HFF-Myc (cell line): Measurements from ENCODE around the gene C1QTNF5.

ENCODE experiments used
- DNase-seq: peaks from one replicate; pipeline ENCODE4 v3.0.0-alpha.2; 2011; ENCODE audit warnings: low read depth; ENCODE audit errors: extremely low read depth
- H3K4me3 ChIP-seq: replicated peaks from 2 replicates; pipeline ENCODE4 v1.5.1; 2011; ENCODE audit warnings: low read depth, mild to moderate bottlenecking, control low read depth, low read length
- CTCF ChIP-seq: IDR thresholded peaks from 2 replicates; pipeline ENCODE4 v1.5.1; 2012; ENCODE audit warnings: mild to moderate bottlenecking, low read depth, low read length, control low read depth; ENCODE audit errors: missing control alignments

The C1QTNF5 gene

DNA sequence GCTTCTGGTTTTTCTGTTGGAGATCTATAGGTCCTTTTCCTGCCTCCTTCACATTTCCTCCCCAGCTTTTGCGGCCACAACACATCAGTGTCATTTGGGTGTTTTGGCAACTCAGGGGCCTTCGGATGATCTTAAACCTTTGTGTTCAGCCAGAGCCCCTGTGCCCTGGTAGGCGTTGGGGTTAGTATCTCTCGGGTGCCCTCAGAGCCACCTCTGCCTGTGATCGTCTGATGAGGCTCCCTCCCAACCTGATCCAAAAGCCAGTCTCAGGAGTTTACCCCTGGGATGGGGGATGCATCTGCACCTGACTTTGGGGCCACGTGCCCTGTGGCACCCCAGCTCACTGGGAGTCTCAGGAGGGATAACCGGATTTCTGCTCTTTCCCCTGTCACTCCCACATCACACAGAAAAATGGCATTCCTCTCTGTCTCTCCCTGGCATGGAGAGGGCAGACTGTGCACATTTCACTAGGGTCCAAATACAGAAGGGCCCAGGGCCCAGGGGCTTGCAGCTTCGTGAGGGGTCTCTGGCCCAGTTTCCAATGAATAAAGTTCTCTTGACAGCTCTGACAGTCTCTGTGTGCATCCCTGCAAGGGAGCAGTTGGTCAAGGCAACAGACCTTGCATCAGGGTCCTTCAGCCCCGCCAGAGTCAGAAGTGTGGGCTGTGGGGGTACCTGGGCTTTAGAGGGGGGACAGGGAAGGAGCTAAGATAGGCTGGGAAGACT, 3.8 kb downstream of the C1QTNF5 start:
- TF ChIP-seq CTCF, result no peak
- no peak for DNase-seq
- H3K4me3 ChIP-seq, result peak overlapping the region; percentile 38

DNA sequence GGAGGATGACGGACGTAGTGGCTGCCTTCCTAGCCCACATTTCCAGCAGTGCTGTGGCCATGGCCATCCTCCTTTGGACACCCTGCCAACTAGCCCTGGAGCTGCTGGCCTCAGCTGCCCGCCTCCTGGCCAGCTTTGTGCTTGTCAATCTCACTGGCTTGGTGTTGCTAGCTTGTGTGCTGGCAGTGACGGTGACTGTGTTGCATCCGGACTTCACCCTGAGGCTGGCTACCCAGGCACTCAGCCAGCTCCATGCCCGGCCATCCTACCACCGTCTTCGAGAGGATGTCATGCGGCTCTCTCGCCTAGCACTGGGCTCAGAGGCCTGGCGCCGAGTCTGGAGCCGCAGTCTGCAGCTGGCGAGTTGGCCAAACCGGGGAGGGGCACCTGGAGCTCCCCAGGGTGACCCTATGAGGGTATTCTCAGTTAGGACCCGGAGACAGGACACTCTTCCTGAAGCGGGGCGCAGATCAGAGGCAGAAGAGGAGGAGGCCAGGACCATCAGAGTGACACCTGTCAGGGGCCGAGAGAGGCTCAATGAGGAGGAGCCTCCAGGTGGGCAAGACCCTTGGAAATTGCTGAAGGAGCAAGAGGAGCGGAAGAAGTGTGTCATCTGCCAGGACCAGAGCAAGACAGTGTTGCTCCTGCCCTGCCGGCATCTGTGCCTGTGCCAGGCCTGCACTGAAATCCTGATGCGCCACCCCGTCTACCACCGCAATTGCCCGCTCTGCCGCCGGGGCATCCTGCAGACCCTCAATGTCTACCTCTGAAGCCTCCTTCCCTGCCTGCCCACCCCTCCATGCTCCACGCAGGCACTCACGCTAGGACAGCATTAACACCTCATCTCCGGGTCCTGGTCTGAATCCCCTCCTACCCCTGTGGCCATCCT, 4.8 kb downstream of the C1QTNF5 start:
- H3K4me3 ChIP-seq, result peak overlapping the region; percentile 77
- TF ChIP-seq CTCF, result no peak
- DNase-seq, result no peak

- H3K4me3 ChIP-seq, result peak overlapping the region; percentile 77
- no peak for TF ChIP-seq CTCF
- no peak for DNase-seq
Measured at GRCh38 chr11:119335091-119335654, 5.5 kb downstream of the C1QTNF5 start.

DNA sequence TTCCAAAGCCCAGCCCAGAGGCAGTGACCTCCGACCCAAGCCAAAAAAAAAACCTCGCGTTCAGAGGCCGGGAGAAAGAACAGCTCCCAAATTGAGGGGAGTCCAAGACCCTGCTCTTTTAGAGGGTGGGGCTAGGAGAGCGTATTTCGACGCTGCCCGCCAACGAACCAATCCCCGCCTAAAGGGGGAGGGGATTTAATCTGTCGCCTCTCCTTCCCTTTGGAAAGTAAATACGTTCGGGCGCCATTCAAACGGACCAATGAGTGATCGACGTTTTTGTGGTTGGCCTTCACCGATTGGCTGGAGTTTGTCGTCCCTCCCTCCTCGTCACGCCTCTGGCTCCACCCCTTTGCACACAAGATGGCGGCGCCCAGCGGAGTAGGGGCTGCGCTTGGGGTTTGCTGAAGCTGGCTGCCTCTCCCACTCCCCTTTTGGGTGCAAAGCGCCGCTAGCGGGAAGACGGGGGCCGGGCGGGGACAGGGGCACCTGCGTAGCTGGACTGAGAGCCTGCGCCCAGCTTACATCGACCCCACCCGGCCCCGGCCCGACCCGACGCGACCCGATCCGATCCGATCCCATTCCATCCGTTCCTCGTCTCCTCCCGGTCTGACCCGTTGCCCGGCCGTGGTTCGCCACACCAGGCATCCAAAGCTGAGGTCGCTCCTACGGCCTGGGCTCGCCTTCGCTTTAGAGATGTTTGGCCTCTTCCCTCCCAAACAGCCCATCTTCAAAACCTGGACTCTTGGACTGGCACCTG, 6.3 kb downstream of the C1QTNF5 start, which contains the start of gene RNF26:
Gene RNF26 (plus strand): TSS at position 354 of the 757 bp plus-strand sequence. CDS start 596 bp downstream, outside the sequence.
- DNase-seq, result peak; percentile 97
- no peak for TF ChIP-seq CTCF
- H3K4me3 ChIP-seq, result peak within 1 kb of the TSS; percentile 77

DNA sequence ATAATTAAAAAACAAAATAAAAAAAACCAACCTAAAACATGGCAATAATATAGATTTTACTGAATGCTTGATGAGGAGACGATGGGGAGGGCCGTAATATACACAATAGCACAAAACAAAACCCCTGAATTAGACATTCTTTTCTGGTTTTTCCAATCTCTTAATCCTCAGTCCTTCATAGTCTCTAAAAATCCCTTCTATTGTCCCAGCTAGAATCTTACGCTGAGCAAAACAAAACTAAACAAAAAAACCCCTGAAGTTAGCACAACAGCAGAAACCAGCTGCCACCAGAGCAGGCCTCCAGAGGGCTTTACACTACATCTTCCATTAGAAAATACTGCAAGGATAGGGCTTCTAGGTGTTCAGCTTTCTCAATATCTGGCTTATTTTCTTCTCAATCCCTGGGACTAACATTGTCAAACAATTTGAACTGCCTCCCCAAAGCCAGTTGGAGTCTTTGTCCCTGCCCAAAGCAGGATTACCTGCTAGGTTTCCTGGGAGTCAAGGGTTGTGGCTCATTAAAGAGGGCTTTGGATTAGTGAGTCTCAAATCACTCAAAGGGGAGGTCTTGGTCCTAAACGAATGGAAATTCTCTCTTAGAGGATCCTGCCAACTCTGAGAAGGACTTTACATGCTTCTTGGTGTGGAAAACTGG, 8.4 kb downstream of the C1QTNF5 start:
- no peak overlapping the region for H3K4me3 ChIP-seq
- DNase-seq, result no peak
- no peak for TF ChIP-seq CTCF

GRCh38 chr11:119330237-119330636, 10.4 kb downstream of the C1QTNF5 start:
- no peak for DNase-seq
- no peak for TF ChIP-seq CTCF
- no peak overlapping the region for H3K4me3 ChIP-seq
